HS-27A (cell line): ENCODE results near the gene PRKCA.

Source experiments
- DNase-seq: peaks from one replicate; pipeline ENCODE4 v3.0.0-alpha.2; 2012; ENCODE audit warnings: low read depth, missing footprints

The PRKCA gene

DNA sequence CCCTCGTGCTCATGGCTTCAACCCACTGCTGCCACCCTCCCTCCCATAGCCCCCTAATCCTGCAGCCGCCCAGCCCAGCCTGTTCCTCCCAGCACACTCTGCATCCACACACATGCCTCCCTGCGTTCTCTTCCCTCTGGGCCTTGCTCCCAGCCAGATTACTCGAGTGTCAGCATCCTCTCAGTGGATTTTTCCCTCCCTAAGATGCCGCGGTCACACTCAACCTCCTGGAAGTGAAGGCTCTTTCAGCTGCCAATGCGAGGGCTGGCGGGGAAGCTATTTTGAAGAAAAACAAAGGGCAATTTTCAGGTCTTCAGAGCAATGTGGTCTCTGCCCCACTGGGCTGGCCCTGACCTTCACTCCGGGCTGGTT, 509.3 kb downstream of the PRKCA start:
- no peak for DNase-seq

- no peak for DNase-seq
Measured at GRCh38 chr17:66812571-66812970, 510.2 kb downstream of the PRKCA start.

GRCh38 chr17:66813296-66813695, 510.9 kb downstream of the PRKCA start:
- DNase-seq = no peak

DNA sequence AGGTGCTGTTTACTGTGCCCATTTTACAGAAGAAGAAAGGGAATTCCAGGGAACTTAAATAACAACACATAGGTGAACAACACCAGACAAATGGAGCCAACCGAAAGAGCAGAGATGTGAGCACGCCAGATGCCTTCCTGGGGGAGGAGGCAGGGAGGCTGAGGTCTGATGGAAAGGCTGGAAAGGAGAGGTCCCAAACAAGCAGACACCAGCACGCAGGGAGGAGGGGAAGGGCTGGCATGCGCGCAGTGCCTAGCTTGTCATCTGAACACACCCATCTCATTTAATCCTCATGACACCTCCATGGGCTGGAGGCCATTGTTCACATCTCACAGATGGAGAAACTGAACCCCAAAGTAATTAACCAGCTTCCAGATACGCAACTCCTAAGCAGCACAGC, 511.6 kb downstream of the PRKCA start:
- DNase-seq = no peak

- DNase-seq = no peak
Measured at GRCh38 chr17:66814570-66814969, 512.2 kb downstream of the PRKCA start.

- no peak for DNase-seq
Measured at GRCh38 chr17:66817750-66818149, 515.3 kb downstream of the PRKCA start.

DNA sequence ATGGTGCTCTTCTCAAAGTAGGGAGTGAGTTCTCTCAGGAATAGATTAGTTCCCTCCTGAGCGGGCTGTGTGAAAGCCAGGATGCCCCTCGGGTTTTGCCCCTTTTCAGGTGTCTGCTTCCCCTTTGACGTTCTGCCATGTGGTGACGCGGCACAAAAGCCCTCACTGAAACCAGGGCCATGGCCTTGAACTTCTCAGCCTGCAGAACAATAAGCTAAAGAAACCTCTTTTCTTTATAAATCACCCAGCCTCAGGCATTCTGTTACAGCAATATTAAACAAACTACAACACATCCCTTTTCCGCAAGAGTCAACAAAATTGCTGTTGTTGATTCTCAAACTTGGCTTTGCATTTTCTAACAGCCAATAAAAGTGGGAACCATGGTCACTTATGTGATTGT, 517.1 kb downstream of the PRKCA start:
- no peak for DNase-seq

DNA sequence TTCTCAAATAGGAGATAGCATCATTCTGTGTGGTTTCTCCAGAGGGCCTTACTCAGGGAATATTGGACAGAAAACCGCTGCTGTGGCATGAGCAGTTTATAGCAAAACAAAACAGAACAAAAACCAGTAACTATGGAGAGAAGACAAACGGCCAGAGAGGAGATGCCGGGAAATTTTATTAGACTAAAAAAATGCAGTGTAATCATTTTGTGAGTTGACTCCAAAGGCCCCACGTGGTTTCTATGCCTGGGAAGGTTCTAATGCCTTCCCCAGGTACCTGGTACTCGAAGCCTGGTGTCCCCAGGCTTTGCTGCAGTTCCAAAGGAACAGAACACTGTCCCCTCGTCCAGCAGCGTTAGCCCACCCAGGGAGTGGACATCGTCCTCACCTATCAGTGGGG, 519.6 kb downstream of the PRKCA start:
- no peak for DNase-seq

DNA sequence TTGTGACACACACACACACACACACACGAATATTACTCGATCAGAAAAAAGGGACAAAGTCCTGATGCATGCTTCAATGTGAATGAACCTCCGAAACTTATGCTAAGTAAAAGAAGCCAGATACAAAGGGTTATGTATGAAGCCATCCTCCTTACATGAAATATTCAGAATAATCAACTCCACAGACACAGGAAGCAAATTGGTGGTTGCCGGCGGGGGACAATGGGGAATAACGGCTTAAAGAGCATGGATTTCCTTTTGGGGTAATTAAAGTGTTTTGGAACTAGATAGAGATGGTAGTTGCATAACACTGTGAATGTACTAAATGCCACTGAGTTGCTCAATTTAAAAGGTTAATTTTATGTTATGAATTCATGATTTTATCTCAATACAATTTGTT, 524.4 kb downstream of the PRKCA start:
- no peak for DNase-seq

- no peak for DNase-seq
Measured at GRCh38 chr17:66829386-66829864, 527.0 kb downstream of the PRKCA start.

- no peak for DNase-seq
Measured at GRCh38 chr17:66829883-66830282, 527.5 kb downstream of the PRKCA start.

DNA sequence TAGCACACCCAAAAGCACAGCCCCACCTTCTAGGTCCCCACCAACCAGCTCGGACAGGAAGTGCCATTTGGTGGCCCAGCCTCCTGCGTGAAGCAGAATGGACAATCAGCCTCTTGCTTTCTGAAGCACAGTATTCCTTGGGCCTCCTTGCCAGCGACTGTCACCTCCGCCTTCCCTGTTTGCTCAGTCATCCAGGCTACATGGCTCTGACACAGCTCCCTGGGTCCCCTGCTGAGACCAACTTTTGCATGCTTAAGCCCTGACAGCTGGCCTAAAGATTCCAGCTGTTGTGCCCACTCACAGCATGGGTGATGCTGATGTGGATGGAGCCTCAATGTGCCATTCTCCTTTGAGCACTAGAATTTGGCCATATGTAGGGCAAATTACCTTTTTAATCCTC, 528.0 kb downstream of the PRKCA start:
- no peak for DNase-seq

DNA sequence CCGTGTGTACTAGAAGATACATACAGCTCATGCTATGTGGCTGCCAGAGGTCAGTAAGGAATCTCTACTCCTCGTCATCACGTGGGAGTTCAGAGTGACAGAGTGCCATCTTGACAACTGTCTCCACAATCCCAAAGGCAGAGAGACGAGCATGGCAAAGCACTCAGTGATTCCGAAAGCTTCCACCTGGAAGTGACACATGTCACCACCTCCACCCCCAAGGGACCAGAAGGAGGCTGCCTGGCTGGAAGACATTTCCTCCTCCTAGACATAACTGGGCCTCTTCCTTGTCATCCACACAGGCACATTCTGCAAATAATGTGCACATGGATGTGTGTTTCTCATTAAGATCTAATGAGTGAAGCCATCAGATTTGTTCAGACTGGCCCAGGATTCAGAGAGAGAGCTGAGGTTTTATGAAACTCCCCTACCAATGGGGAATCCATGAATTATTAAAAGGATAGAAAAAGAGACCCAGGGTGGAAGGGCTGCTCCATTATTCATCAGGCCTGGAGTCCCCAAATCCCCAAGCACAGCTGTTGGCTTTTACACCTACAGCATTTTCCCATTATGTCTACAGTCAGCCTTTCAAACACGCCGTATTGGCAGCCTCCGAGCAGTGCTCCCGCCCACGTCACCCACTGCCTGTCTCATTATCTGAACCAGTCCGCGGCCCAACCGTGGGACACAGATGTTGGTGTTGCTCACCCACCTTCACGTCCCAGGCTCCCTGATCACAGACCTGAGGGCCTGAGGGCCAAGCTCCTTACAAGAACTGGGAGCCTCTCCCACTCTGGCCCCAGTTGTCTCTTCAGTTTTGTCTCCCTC, 529.2 kb downstream of the PRKCA start:
- no peak for DNase-seq

GRCh38 chr17:66833201-66833600, 530.8 kb downstream of the PRKCA start:
- no peak for DNase-seq

DNA sequence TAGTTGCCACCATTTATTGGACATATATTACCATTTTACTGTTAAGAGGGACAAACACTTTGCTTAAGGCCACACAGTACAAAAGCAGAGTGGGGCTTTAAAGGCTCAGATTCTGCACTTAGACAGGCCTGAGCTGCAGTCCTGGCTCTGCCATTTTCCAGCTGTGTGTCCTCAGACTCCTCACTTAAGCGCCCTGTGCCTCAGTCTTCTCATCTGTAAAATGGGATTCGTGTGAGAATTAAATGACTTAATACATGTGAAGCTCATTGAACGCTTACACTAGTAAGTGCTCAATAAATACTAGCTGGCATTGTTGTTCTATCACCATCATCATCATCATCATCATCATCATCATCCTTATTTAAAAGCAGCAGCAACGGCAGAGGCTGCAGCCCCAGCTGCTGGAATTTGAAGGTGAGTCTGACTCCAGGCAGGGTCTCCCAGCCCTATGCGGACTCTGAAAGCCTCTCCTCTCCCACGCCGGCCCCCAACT, 532.1 kb downstream of the PRKCA start:
- DNase-seq = no peak

GRCh38 chr17:66834919-66835454, 532.6 kb downstream of the PRKCA start, which contains the start of gene CACNG5:
TSS of gene CACNG5 (plus strand) at chr17:66835117. CDS start at chr17:66877333, 42,216 bp downstream.
- DNase-seq = no peak

DNA sequence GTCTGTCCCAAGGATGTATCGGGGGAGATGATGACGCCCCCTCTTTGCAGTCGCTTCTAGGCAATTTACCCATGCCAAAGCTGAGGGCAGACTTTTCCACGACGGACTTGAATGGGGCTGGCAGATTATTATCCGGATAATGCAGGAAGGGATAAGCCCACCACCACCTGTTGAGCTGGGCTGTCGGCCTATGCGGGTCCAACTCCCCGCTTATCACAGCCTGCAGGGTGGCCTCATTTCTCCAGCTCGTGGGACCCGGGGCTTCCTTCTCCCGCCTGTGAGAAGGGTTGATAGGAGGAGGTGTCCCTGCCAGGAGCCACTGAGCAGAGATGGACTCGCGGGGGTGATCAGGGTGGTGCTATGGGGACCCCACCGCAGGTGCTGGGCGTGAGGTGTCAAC, 533.1 kb downstream of the PRKCA start:
- DNase-seq = no peak

DNA sequence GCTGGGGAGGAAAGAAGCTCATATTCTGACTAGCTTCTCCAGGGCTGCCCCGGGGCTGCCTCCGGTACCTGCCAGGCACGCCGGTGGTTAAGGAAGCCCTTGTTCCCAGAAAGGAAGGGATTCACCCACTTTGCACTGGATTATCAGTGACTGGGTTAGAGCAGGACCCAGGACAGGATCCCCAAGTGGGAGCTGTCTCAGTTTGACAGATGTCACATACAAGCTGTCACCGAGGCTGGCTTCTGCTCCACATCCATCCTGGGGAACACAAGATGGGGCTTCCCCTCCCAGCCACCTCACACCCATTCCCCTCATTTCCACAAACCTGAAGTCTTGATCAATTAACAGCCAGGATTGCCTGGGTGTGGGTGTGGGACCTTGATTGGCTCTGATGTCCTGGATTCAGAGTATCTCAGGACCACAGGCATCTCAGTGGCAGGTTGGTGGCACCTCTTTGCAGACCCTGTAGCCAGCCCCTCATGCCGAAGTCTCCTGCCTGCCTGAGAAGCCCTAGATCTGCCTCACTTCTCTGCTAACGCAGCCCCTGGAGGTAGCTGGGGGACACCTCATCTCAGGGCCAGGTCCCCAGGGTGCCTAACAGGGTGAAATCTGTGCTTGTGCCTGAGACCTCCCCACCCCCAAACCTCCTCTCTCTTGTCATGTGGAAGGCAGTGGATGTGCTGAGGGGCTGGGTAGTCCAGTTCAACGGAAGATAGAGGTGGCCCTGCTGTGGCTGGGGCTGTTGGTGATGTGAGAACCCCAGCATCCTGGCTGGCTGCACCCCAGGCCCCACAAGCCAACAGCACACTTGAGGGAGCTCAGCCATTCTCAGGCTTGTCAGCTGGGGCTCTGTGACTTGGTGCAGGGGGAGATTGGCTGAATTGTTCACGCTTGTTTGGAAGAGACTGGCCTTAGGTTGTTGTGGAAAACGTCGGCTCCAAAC, 533.9 kb downstream of the PRKCA start:
- no peak for DNase-seq

- no peak for DNase-seq
Measured at GRCh38 chr17:66837226-66837625, 534.8 kb downstream of the PRKCA start.

GRCh38 chr17:66837885-66838665, 535.7 kb downstream of the PRKCA start:
- DNase-seq = no peak

DNA sequence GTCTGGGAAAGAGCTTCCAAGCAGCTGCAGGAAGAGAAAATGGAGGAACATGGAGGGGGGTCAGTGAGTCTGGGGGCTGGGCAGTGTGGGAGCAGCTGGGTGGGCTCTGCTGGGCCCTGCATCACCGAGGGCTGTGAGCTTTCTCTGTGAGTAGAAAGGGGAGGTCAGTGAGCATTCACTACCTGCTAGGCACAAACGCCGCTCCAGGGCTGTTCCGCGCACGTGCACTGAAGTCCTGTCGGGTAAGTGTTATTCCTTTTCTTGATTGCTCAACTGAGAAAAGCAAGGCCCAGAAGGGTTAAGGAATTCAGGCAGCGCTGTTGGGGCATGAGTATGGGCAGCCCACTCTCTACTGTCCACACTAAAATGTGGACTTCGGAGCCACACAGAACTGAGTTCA, 537.2 kb downstream of the PRKCA start:
- no peak for DNase-seq

- DNase-seq = no peak
Measured at GRCh38 chr17:66840061-66840460, 537.6 kb downstream of the PRKCA start.
